Pancreas (tissue), 10 donors: ENCODE data around the gene LNX2. TPM values are rescaled to one million over a fixed set of nuclear protein-coding genes. Genes with fewer than 3 reads are reported as not detected.

Experiments used
- ATAC-seq, 4 donors: fragments of 200-7000 bp; cut with Tn5 transposase; one replicate each; pipeline versions ENCODE4 v1.8.0 to v1.9.1; 2020; ENCODE audit warnings: mild to moderate bottlenecking in 4 of 4, moderate library complexity in 4 of 4
- DNase-seq, 6 donors: peaks; one replicate each; pipeline ENCODE4 v3.0.0-alpha.2; 2020
- FAIRE-seq: peaks from 2 replicates; lab custom pipeline; 2012; peaks lifted over from hg19 to GRCh38; lab: Jason Lieb, UNC
- H3K27ac ChIP-seq, 4 donors: fragments of 200-600 bp; sonication (generic); 1 replicate in 3 of 4; 2 replicates in 1 of 4; pipeline versions ENCODE4 v1.5.0 to v1.8.0; 2020
- H3K27me3 ChIP-seq, 4 donors: fragments of 200-600 bp; one replicate each; pipeline ENCODE4 v1.8.0; 2021
- H3K36me3 ChIP-seq, 3 donors: fragments of 200-600 bp; sonication (generic) in 1 of 3; one replicate each; pipeline versions ENCODE4 v1.5.0 to v1.8.0; 2020 to 2021
- H3K4me1 ChIP-seq, 3 donors: fragments of 200-600 bp; one replicate each; pipeline ENCODE4 v1.8.0; 2021
- H3K4me3 ChIP-seq, 4 donors: fragments of 200-600 bp; sonication (generic) in 2 of 4; one replicate each; pipeline versions ENCODE4 v1.5.0 to v1.8.0; 2020 to 2021
- H3K9me3 ChIP-seq, 4 donors: fragments of 200-600 bp; one replicate each; pipeline ENCODE4 v1.8.0; 2021
- CTCF ChIP-seq, 4 donors: fragments of 200-600 bp; sonication (generic) in 3 of 4; IDR thresholded peaks; one replicate each; pipeline versions ENCODE4 v1.5.0 to v1.8.0; 2021; ENCODE audit warnings: antibody characterized with exemption in 4 of 4
- WGBS, 2 donors: extraction: QIAGEN DNeasy Blood & Tissue Kit; methylation state at CpG; one replicate each; pipeline ENCODE4 v1.1.7; 2013; 5-methylcytosine and 5-hydroxymethylcytosine counted together
- intact Hi-C, 3 donors: fragments of 100-400 bp; cut with DNase I; formaldehyde crosslinking; loops; one replicate each; pipeline versions ENCODE4 v1.11.1 to v1.14.2; 2022
- polyA plus RNA-seq, 2 donors: library from polyadenylated mRNA; stranded (reverse); fragments of 200-250 nt; gene quantifications; one replicate each; pipeline ENCODE4 v1.2.3, GENCODE V29; 2013
- total RNA-seq, 6 donors: library from RNA; stranded (reverse); fragmentation: NEBNext Ultra II Directional in 4 of 6; extraction: Animal tissue kit (Norgen Biotek cat#: 25700) in 4 of 6; gene quantifications; one replicate each; pipeline versions ENCODE4 v1.2.1 to v1.2.4, GENCODE V29; 2021 to 2023
- donor health status: healthy with polysubstance abuse.
- donor health status: DM: no; HTN: no; CAD: no; lungs with moderate emphysema.
- donor health status: DM: no; HTN: no; CAD: no.
- donor health status: control.
- donor health status: control.
- donor health status: Bipolar disorder and iron deficiency.
- donor health status: DM: yes; HTN: yes; CAD: no.
- donor health status: DM: no; HTN: no; CAD: no.
- donor health status: DM: no; HTN: no; CAD: no.
- donor health status: DM: yes; HTN: yes; CAD: no.

Gene LNX2
- total and polyA plus RNA-seq, 8 donors: 4.9 to 18.9 (median 14.1) TPM

GRCh38 chr13:27635266-27635665 lies 14.9 kb upstream of the LNX2 start:
- DNase-seq (no peak), ATAC-seq (peak in 1 of 4 donors; percentile 34), FAIRE-seq (no peak)
- Histone ChIP-seq H3K4me1 (peaks cover 5 to 11% (median 9%) of the 10 kb centered on the region in 3 donors), H3K27me3 (no peaks in the 10 kb centered on the region), H3K4me3 (no peak overlapping the region), H3K36me3 (no peaks in the 10 kb centered on the region), H3K27ac (no peak overlapping the region), H3K9me3 (no peaks in the 10 kb centered on the region)
- WGBS, 2 donors: 87 to 92% methylated on average over 1 of the region's 1 CpG
- TF ChIP-seq CTCF (IDR thresholded peaks at IDR 0.05): no peak
- intact Hi-C loops: no loop called here

DNA sequence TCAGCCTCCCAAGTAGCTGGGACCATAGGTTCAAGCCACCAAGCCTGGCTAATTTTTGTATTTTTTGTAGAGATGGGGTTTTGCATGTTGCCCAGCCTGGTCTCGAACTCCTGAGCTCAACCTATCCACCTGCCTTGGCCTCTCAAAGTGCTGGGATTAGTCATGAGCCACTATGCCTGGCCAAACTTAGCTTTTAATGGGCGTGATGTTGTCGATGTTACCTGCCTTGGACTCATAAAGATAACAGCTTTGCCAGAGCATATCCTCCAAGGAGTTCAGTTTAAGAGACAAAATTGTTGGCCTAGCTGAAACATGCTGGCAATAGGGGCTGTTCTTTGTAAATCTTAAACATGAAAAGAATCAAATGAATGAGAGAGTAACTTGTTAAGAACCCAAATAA lies 14.5 kb upstream of the LNX2 start:
- ATAC-seq: no peak

DNA sequence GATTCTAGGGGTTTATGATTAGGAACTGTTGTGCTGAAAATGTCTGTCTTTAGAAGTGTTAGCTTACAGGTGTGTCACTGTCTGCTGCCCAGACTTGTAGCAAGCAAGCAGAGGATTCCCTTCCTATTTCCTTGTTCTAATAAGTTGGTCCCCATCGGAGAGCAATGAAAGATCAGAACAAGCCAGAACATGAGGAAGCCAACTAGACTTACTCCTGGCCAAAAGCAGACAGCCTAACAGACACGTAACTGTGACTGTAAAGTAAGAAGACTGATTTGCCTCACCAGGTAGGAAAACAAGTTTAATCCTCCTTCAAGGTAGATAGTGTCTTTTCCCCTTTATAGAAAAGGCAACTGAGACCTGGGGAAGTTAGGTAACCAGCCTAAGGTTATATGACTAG lies 13.9 kb upstream of the LNX2 start:
- FAIRE-seq (no peak), DNase-seq (no peak), ATAC-seq (peak in 1 of 4 donors; percentile 39)
- H3K4me1 ChIP-seq: peaks cover 10 to 17% (median 16%) of the 10 kb centered on the region in 3 donors
- TF ChIP-seq CTCF (IDR thresholded peaks at IDR 0.05): no peak
- no peaks in the 10 kb centered on the region for H3K27me3 ChIP-seq
- intact Hi-C loops: no loop called here
- no peaks in the 10 kb centered on the region for H3K36me3 ChIP-seq
- H3K4me3 ChIP-seq: no peak overlapping the region
- H3K27ac ChIP-seq: no peak overlapping the region
- H3K9me3 ChIP-seq: no peaks in the 10 kb centered on the region
- 65 to 86% methylated on average over 2 of the region's 2 CpGs for WGBS, 2 donors

More for the DNA sequence above, 14.5 kb upstream of the LNX2 start:
- peaks cover 5 to 12% (median 10%) of the 10 kb centered on the region in 3 donors for H3K4me1 ChIP-seq
- DNase-seq: no peak
- H3K9me3 ChIP-seq: no peaks in the 10 kb centered on the region
- intact Hi-C loops: no loop called here
- FAIRE-seq: no peak
- 86 to 97% methylated on average over 3 of the region's 3 CpGs for WGBS, 2 donors
- H3K36me3 ChIP-seq: no peaks in the 10 kb centered on the region
- no peaks in the 10 kb centered on the region for H3K27me3 ChIP-seq
- TF ChIP-seq CTCF (IDR thresholded peaks at IDR 0.05): no peak
- H3K4me3 ChIP-seq: no peak overlapping the region
- no peak overlapping the region for H3K27ac ChIP-seq

DNA sequence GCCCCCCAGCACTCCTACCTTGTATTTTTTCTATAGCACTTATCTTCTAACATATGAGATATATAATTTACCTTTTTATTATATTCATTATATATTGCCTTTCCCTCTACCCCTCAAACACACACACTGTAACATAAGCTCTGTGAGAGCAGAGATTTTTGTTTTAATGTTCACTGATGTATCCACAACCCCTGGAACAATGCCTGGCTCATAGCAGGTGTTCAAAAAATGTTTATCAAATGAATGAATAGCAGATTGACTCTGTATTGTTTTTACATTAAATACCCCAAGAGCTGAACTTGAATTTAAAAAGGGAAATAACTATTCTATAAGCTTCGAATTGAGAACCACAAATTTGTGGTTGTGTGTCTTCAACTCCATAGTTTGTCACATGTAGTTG lies 12.3 kb upstream of the LNX2 start:
- Histone ChIP-seq H3K4me1 (peaks cover 12 to 23% (median 16%) of the 10 kb centered on the region in 3 donors), H3K4me3 (no peak overlapping the region), H3K9me3 (no peaks in the 10 kb centered on the region), H3K27me3 (no peaks in the 10 kb centered on the region), H3K27ac (no peak overlapping the region), H3K36me3 (no peaks in the 10 kb centered on the region)
- DNase-seq (no peak), FAIRE-seq (no peak), ATAC-seq (no peak)
- WGBS, 2 donors: 90 to 94% methylated on average over 1 of the region's 1 CpG
- intact Hi-C loops: no loop called here
- no peak for TF ChIP-seq CTCF (IDR thresholded peaks at IDR 0.05)

- H3K4me3 ChIP-seq: no peak overlapping the region
- H3K27ac ChIP-seq: no peak overlapping the region
- no peaks in the 10 kb centered on the region for H3K27me3 ChIP-seq
- intact Hi-C loops: no loop called here
- DNase-seq (no peak), FAIRE-seq (no peak), ATAC-seq (no peak)
- H3K9me3 ChIP-seq: no peaks in the 10 kb centered on the region
- WGBS, 2 donors: 86 to 94% methylated on average over 4 of the region's 4 CpGs
- H3K4me1 ChIP-seq: peaks cover 12 to 23% (median 16%) of the 10 kb centered on the region in 3 donors
- no peak for TF ChIP-seq CTCF (IDR thresholded peaks at IDR 0.05)
- no peaks in the 10 kb centered on the region for H3K36me3 ChIP-seq
Measured at GRCh38 chr13:27632214-27632613, 11.9 kb upstream of the LNX2 start.
